Lower lobe of right lung (tissue), 2 donors: ENCODE results near the gene ATP13A5. TPM values are rescaled to one million over a fixed set of nuclear protein-coding genes. Genes with fewer than 3 reads are reported as not detected.

ENCODE experiments used
- ATAC-seq, 2 donors: fragments of 200-7000 bp; cut with Tn5 transposase; one replicate each; pipeline ENCODE4 v1.9.1; 2020 to 2022; ENCODE audit warnings: mild to moderate bottlenecking in 2 of 2, moderate library complexity in 2 of 2
- DNase-seq: peaks from one replicate; pipeline ENCODE4 v3.0.0-alpha.2; 2020
- H3K27ac ChIP-seq: fragments of 200-600 bp; one replicate; pipeline ENCODE4 v1.8.0; 2022
- H3K27me3 ChIP-seq: fragments of 200-600 bp; one replicate; pipeline ENCODE4 v1.8.0; 2022; ENCODE audit warnings: low read depth
- H3K36me3 ChIP-seq: fragments of 200-600 bp; one replicate; pipeline ENCODE4 v1.8.0; 2022; ENCODE audit warnings: mild to moderate bottlenecking
- H3K4me1 ChIP-seq: fragments of 200-600 bp; one replicate; pipeline ENCODE4 v1.8.0; 2022
- H3K4me3 ChIP-seq: fragments of 200-600 bp; one replicate; pipeline ENCODE4 v1.8.0; 2022; ENCODE audit warnings: mild to moderate bottlenecking
- H3K9me3 ChIP-seq: fragments of 200-600 bp; one replicate; pipeline ENCODE4 v1.8.0; 2022
- intact Hi-C: fragments of 100-400 bp; cut with DNase I; formaldehyde crosslinking; loops from one replicate; pipeline ENCODE4 v1.11.0; 2022
- total RNA-seq: library from RNA; stranded (reverse); fragmentation: NEBNext Ultra II Directional; extraction: Animal tissue kit (Norgen Biotek cat#: 25700); gene quantifications from one replicate; pipeline ENCODE4 v1.2.1, GENCODE V29; 2021
- TF ChIP-seq, protein P1 (sequence below): fragments of 200-600 bp; IDR thresholded peaks from one replicate; pipeline ENCODE4 v1.8.0; 2022; ENCODE audit warnings: antibody characterized with exemption, mild to moderate bottlenecking
- donor health status: DM: no; HTN: yes; CAD: no; lungs with severe emphysema.

Gene ATP13A5
- total RNA-seq, 1 donor from 2014 or later: 2.0 TPM

DNA sequence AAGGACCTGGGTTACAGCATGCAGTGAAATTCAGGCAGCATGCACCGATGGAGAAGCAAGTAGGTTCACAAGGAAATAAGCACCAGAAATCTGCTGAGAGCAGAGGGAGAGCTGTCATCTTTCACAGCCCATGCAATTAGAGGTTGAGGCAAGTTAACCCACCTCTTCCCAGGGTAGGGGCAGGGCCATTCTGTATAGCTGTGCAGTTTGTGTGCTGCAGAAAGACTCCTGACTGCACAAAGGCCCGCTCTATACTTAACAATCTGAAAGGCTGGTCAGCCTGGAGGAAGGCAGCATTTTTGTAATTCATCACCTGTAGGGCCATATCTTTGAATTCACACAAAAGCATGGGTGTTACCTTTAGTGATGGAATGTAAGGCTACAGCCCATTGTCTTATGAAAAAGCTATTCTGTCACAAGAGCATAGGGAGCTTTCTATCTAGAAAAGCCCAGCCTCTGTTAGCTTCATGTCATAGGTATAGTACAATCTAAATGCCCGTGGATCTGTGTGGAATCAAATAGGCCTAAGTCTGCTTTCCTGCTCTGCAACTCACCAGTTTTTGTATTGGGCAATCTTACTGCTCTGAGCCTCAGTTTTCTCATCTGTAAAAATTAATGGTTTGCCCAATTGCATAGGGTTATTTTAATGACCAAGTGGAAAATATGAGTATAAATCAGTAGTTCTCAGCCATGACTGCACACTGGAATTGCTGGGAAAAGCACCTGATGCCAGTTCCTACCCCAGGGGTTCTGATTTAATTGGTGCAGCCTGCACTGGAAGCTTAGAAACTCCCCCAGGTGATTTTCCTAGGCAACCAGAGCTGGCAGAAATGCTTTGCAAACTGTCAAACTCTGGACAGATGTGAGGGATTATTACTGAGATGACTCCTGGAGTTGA, 65.2 kb downstream of the ATP13A5 start:
- Histone ChIP-seq H3K4me3 (no peak overlapping the region), H3K27me3 (no peaks in the 10 kb centered on the region), H3K9me3 (no peaks in the 10 kb centered on the region), H3K4me1 (no peaks in the 10 kb centered on the region), H3K36me3 (no peaks in the 10 kb centered on the region), H3K27ac (no peak overlapping the region)
- TF ChIP-seq, protein P1, sequence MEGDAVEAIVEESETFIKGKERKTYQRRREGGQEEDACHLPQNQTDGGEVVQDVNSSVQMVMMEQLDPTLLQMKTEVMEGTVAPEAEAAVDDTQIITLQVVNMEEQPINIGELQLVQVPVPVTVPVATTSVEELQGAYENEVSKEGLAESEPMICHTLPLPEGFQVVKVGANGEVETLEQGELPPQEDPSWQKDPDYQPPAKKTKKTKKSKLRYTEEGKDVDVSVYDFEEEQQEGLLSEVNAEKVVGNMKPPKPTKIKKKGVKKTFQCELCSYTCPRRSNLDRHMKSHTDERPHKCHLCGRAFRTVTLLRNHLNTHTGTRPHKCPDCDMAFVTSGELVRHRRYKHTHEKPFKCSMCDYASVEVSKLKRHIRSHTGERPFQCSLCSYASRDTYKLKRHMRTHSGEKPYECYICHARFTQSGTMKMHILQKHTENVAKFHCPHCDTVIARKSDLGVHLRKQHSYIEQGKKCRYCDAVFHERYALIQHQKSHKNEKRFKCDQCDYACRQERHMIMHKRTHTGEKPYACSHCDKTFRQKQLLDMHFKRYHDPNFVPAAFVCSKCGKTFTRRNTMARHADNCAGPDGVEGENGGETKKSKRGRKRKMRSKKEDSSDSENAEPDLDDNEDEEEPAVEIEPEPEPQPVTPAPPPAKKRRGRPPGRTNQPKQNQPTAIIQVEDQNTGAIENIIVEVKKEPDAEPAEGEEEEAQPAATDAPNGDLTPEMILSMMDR: no peak
- no peak for DNase-seq
- no peak for ATAC-seq
- intact Hi-C loops: no loop called here

- ATAC-seq (no peak), DNase-seq (no peak)
- no peaks in the 10 kb centered on the region for H3K4me1 ChIP-seq
- H3K27me3 ChIP-seq: no peaks in the 10 kb centered on the region
- no peaks in the 10 kb centered on the region for H3K36me3 ChIP-seq
- H3K27ac ChIP-seq: no peak overlapping the region
- TF ChIP-seq, protein P1: no peak
- no peaks in the 10 kb centered on the region for H3K9me3 ChIP-seq
- intact Hi-C loops: no loop called here
- no peak overlapping the region for H3K4me3 ChIP-seq
Observed at GRCh38 chr3:193310914-193311723, 67.4 kb downstream of the ATP13A5 start.

DNA sequence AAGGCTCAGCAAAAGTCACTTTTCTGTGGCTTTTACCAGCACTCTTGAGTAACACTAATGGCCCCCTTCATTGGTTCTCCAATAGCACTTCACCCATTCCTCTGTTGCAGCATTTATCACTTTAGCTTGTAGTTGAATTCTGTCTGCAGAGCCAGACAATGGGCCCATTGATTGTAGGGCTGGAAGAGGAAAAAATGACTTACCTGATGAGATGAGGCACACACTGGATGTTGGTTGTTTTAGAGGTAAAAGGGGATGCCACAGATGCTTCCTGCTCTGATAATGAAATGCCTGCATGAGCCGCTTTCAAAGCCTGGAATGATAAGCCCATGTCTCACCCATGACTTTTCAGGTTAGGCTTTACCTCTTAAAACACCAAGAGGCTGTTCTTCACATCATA, 73.2 kb downstream of the ATP13A5 start:
- DNase-seq (no peak), ATAC-seq (no peak)
- H3K4me3 ChIP-seq: no peak overlapping the region
- H3K4me1 ChIP-seq: no peaks in the 10 kb centered on the region
- no peaks in the 10 kb centered on the region for H3K9me3 ChIP-seq
- no peaks in the 10 kb centered on the region for H3K27me3 ChIP-seq
- H3K36me3 ChIP-seq: no peaks in the 10 kb centered on the region
- intact Hi-C loops: no loop called here
- H3K27ac ChIP-seq: no peak overlapping the region
- TF ChIP-seq, protein P1: no peak

GRCh38 chr3:193301433-193301832, 77.1 kb downstream of the ATP13A5 start:
- Histone ChIP-seq H3K9me3 (no peaks in the 10 kb centered on the region), H3K36me3 (no peaks in the 10 kb centered on the region), H3K4me1 (no peaks in the 10 kb centered on the region), H3K4me3 (no peak overlapping the region), H3K27me3 (no peaks in the 10 kb centered on the region), H3K27ac (no peak overlapping the region)
- DNase-seq (no peak), ATAC-seq (no peak)
- intact Hi-C loops: no loop called here
- TF ChIP-seq, protein P1: no peak

GRCh38 chr3:193297421-193297820, 81.1 kb downstream of the ATP13A5 start:
- intact Hi-C loops: no loop called here
- DNase-seq (no peak), ATAC-seq (no peak)
- H3K4me1 ChIP-seq: no peaks in the 10 kb centered on the region
- H3K4me3 ChIP-seq: no peak overlapping the region
- H3K9me3 ChIP-seq: no peaks in the 10 kb centered on the region
- TF ChIP-seq, protein P1: no peak
- no peaks in the 10 kb centered on the region for H3K27me3 ChIP-seq
- no peaks in the 10 kb centered on the region for H3K36me3 ChIP-seq
- no peak overlapping the region for H3K27ac ChIP-seq
